D341Med (cell line): ENCODE measurements around the gene HOMER2.
"Not testable (repeated sequence)": the region's sequence is repeated elsewhere in the genome, so short reads cannot be mapped to it uniquely, and the experiment has no call there.

Experiments used
- DNase-seq: peaks from one replicate; pipeline ENCODE4 v3.0.0; 2012; ENCODE audit warnings: low spot score

Gene HOMER2

DNA sequence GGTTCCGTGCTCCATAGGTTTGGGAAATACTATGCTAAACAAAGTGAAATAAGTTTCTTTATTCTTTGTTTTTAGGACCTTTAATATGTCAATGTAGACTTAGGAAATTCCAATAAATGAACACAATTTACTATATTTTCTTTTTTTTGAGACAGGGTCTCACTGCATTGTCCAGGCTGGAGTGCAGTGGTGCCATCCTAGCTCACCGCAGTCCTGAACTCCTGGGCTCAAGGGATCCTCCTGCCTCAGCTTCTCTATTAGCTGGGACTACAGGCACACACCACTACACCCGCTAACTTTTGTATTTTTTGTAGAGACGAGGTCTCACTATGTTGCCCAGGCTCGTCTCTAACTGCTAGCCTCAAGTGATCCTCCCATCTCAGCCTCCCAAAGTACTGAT is 12.4 kb upstream of the HOMER2 start:
- DNase-seq = no peak

DNA sequence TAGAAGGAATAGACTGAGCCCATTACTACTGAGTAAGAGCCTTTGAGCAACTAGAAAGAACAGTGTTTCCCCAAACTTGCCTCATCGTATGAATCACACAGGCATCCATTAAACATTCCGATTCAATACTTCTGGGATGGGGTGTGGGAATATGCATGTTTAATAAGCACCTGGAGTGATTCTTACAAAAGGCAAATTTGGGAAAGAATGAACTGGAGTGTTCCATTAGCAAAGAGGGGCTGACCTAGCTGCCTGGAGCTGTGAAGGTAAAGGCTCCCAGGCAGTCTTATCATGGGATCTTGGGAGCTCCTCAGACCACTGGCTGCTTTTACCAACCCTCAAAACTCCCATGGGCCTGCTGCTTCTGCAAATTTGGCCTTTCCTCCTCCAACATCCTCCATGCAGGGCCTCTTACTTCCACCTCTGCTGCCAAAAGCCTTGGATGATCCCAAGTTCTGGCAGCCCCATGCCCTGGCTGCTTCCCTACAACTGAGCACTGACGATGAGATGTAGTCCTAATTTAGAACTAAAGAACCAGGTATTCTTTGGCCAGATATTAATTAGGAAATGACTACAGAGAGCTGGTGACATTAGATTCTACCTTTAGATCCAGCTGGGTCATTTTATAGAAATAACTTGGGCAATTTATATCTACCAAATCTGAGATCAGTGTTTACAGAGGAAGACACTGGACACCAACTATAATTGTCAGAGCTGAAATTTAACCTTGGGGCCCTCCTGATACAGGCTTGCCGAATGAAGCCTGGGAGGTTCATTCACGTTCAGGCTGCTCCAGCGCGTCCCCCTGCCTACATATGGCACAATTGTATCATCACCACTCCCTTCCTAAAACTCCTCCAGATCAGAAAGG is 11.2 kb upstream of the HOMER2 start:
- no peak for DNase-seq

DNA sequence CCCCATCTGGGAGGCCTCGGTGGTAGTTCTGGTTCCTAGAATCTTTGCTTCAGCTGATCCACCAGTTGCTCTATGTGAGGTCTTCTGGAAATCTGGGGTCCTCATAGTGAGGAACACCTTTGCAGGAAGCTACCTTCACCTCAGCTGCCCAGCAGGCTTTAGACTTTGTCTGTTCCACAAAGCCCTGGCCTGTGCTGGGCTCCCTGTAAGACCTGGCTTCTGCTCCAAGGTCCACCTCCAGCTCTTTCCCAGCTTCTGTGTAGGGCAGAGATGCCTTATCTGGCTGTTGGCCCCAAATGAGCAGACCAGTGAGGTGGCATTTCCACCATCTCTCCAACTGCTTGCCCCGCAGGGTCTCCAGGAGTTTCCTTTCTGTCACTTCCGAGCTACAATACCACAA is 8.2 kb upstream of the HOMER2 start:
- DNase-seq = no peak

DNA sequence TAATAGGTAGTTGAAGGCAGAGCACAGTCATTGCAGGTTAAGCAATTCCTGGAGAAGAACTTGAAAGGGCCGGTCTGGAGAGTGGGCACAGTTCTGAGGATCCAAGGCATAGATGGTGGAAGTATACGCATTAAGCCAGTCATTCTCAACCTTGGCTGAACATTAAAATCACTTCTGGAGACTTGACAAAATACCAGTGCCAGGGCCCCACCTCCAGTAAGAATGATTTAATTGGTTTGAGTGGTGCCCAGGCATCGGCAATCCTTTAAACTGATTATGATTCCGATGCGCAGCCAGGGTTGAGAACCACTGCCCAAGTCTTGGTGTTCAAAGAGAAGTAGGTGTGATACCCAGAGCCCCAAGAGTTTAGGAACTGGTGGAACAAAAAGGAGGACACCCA is 6.9 kb upstream of the HOMER2 start:
- DNase-seq = no peak

DNA sequence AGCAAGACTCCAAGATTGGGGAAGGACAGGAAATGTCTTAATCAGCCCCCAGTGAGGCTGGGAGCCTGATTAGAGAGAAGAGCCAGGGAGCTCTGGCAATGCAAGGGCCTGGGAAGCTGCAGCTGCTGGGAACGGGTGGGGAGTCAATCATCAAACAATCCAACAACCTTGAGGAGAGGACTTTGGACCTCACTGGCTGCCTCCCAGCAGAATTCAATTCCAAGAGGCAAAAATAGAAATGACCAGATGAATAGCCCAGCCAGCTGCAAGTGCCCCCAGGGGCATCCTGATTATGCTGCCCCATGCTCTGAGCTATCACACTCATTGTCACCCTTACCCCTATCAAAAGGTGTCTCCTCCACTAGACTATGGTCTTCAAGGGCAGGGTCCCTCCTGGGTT is 6.1 kb upstream of the HOMER2 start:
- no peak for DNase-seq

DNA sequence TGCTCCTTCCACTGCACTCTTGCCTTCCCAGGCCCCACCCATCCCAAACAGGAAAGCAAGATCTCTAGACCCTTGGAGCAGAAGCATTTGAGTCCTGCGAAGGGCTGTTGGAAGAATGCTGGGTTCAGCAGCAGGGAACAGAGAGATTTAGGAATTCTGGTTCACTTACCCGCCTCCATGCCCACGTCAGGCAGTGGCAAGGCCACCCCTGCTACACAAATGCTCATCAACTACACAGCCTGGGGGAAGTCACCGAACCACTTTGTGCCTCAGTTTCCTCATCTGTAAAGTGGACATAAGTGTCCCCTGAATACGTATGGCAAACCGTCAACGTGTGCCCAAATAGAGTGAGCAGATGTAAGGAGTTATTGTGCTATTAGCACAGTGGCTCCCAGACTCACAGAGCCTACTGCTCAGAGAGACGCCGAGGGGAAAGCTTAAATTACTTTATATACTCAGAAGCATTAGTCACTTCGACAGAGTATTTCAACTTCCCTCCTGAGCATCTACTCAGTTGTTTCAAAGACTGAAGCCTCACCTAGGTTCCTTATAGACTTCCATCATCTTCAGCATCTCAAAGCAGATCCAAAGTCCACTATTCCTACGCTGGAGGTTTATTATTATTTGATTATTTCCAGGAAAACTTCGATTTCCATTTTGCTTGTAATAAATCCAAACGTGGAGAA is 905 bp downstream of the HOMER2 start:
- no peak for DNase-seq

DNA sequence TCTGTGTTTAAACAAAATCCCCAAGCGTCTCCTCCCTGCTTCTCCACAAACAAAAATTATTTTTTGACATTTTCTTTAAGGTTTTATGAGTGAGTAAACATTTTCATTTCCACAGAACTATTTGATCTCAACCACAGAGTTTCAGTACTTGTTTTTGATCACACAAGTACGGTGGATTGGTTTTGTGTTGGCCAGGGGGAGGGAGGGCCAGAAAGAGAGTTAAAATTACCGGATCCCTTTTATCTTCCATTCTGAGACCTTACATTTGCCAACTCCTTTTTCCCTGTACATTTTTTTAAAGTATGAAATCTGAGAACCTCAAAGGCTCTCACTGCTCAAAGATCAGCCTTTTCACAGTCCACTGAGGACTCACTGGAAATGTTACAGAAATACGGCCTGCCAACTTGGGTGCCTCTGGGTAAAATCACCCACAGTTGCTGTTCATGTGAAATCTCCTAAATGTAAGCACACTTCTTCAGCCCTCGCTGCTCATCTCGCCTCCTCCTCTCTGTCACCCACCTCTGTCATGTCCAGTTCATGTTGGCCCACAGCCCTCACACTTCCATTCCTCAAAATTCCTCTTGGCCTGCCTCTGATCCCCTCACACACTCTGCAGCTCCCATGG is 1.7 kb downstream of the HOMER2 start:
- no peak for DNase-seq

DNA sequence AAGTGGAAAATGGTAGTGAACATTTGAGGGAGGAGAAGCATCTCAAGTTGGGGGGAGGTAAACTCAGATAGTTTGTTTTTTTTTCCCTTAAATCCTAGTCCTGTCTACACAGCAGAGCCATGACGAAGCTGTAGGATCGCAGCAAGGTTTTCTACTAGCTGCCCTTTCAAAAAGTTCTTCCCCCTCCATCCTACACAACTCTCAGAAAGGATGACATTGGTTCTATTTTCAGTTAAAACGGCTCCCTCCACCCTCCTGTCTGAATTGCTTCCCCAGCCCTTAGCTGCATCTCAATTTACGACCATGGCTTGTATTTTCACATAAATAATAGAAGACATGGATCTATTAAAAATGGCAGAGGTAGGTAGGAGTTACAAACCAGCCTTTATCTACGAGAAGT is 2.2 kb downstream of the HOMER2 start:
- DNase-seq = no peak

DNA sequence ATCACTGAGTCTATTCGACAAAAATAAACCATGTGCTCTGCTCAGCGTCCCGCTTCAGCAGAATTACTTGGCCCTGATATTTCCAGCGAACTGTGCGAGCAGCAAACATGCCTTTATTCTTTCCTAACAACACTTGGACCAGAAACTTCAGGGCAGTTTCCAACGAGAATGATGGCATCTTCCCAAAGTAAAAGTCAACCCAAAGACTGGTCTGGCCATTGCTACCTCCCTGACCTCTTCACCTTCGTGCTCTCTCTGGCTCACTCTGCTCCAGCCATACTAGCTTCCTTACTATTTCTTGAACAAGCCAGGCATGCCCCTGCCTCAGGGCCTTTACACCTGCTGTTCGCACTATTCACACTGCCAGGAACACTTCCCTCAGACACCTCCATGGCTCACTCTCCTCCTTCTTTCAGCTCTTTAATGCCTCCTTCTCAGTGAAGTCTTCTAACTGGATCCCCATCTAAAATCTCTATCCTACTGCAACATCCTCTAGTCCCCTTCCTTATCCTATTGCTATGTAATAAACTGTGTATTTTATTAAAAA is 6.3 kb downstream of the HOMER2 start:
- no peak for DNase-seq

DNA sequence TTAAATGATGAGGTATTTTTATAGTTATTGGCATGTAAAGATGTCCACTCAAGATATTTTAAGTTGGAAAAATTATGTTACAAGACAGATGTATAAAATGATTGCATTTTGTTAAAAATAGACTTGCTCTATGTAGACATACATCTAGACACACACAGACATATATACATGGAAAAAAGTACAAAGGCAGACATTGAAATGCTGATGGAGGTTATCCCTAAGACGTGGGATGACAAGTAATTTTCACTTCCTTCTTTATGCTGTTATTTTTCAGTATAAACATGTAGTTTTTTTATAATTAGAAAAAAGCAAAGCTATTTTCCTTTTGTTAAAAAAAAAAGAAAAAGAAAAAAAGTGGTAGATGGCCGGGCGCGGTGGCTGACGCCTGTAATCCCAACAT is 7.2 kb downstream of the HOMER2 start:
- DNase-seq = no peak

DNA sequence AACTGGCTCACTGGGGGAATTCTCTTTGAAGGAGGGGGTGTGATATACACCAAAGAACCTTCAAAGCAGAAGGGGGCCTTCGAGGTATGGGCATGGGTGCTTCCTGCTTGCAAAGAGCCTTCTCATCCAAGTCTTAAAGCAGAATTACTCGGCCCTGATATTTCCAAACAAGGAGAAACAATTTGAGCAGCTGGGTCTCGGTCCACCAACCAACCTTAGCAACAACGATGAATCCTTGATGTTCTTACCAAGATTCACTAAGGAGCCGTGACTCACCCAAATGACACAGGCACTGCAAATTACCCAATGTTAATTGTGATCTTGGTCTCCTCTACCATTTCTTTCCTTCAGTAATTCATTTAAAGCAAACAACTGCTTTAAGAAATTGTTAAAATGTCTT is 7.7 kb downstream of the HOMER2 start:
- no peak for DNase-seq

DNA sequence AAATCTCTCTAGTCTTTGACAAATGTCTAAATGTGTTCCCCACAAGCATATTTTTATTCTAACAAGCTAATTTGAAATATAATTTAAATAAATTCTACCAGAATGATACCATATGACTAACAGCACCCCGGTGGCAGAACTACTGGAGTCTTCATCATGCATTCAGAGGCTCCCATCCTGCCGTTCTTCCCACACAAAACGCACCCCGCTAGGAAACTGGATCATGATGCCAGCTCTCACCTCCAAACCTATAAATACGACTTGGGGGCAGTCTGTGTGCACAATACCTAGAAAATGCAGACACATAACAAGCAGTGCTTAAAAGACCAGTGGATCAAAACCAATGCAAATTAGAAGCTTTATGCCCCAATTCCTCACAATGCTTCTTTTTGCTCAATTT is 8.5 kb downstream of the HOMER2 start:
- no peak for DNase-seq

DNA sequence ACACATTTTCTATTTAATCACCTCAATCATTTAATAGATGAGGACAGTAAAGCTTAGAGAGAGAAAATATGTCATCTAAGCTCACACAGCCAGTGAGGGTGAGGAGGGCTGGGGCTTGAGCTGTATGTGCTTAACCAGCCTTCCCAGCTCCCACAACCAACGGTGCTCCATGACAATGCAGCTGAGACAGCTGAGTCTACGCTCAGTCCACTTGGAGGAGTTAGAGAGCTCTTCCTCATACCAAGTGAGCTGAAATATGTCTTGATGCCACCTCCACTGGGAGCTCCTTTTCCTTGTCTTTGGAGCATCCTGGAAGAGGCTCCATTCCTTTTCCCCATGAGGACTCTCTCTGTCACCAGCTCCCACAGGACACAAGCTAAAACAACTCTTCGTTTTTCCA is 9.3 kb downstream of the HOMER2 start:
- DNase-seq = no peak

DNA sequence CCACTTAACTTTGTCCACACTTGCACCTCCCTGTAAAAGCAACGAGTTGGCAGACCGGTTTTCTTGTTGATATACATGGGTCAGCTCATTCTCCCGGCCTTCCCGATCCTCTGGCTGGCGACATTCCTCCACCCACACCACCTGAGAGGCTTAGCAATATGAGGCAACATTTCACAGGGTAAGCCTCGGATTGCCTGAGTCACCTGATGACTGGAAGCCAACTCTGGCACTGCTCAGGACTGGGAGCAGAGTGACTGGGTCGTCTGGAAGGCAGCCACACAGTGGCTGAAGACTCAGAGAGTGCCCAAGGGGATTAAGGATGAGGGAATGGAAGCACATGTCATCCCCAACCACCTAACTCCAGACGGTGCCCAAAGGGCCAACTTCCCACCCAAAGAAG is 9.8 kb downstream of the HOMER2 start:
- no peak for DNase-seq

DNA sequence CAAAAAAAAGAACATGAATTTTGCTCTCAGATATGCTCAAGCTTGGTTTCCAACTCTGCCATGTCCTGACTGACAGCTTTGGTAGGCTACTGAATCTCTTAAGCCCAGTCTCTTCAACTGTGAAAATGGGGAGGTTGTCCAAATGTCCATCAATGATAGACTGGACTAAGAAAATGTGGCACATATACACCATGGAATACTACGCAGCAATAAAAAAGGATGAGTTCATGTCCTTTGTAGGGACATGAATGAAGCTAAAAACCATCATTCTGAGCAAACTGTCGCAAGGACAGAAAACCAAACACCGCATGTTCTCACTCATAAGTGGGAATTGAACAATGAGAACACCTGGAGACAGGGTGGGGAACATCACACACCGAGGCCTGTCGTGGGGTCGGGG is 12.8 kb downstream of the HOMER2 start:
- not testable (repeated sequence) for DNase-seq

DNA sequence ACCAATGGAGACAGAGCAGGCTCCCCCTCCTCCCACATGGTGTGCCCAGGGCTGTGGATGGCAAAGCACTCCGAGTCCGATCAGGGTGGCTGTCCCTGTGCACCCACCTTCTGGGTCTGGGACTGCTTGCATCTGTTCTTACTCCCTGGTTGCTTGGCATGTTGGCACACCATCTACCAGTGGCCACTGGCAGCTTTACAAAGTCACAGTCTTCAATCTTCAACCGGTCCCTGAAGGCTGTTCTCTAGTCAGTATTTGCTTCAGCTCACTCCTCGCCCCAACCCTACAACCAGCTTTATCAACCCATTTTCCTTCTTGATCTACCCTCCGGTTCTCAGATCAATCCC is 14.8 kb downstream of the HOMER2 start:
- DNase-seq = no peak

DNA sequence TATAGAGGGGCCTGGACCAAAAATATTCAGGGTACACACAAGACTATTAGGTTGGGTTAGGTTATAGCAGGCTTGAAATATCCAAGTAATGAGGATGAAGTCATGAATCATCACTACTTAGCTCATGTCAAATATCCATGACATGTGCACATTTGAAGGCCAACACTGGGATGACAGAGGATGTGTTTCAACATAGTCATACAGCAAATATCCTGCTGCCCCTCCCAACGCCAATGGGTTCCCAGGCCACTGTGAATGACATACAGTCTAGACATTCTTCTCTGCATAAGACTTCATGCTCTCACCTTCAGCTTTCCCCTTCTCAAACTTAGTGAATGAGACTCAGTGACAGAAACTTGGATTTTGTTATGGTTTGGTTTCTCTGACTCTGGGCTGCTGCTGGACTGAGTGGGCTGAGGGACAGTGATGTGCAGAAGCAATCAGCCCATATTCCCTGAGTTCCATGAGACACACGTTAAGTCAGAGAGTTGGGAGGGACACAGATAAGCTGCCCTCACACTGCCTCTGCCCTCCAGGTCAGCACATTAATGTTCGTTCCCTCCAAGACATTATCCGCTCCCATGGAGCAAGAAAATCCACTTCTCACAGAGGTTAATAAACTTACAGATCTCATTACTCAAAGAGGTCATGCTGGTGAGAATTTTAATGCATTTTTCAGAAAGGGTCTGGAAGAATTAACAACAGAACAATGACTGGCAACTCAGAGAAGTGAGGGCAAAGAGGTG is 15.4 kb downstream of the HOMER2 start:
- DNase-seq = no peak

DNA sequence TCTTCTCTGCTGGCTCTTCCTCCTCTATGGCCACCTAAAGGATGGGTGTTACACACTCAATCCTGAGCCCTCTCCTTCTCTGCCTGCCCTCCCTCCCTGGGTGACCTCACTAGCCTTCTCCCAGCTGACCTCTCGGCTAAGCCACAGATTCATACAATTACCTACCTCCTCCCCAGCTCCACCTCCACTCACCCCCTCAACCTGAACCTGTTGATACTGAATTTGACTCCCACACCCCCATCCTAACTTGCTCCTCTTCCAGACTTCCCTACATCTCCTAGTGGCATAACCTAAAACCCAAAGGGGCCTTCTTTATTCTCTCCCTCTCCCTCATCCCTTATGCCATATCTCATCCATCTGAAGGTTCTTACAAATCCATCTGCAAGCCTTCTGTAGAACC is 17.1 kb downstream of the HOMER2 start:
- DNase-seq = no peak

DNA sequence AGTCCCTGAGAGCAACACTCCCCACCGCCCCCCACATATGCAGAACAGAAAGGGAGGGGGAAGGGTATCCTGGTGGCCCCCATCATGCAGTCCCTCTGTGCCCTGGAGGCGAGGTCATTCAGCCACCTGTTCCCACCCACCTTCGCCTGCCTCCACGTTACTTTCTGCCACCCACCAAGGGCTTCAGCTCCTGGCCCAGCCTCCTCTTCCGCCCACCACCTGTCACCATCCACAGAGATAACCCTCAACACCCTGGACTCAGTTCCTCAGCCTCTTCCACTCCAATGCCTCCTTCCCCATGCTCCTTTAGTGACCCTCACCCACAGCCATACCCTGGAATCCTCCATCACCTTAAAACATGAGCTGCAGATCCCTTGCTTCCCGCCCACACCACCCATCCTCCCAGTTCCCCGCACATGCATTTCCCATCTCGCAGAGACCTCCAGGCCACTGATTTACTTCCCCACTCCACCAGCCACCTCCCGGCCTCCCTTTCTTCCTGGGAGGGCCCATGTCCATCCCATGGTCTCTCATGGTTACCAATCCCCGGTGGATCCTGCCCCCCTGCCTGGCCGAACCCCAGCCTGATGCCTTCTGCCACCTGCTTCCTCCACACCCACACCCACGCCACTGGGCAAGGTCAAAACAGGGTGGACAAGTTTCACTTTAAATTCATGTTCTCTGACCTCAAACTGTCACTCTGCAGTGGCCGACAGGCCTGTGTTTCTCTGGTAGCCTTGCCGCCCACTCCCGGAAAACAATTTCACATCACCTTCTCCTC is 18.2 kb downstream of the HOMER2 start:
- no peak for DNase-seq

DNA sequence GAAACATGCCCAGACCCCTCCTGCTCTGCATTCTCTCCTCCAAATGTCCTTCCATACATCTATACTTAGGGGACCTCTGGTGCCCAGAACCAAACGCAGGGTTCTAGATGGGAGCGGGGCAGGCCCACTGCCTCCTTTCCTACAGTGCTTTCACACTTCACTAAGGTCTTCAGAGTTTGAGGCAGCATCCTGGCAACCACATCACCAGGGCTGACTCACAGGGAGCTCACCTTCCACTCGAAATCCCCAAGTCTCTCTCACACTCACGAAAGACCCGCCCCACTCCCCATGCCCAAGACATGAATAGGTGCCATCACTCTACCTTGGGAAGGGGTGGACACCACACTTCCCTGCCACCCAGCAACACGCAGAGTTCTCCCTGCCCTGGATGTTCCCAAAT is 18.9 kb downstream of the HOMER2 start:
- DNase-seq = no peak

DNA sequence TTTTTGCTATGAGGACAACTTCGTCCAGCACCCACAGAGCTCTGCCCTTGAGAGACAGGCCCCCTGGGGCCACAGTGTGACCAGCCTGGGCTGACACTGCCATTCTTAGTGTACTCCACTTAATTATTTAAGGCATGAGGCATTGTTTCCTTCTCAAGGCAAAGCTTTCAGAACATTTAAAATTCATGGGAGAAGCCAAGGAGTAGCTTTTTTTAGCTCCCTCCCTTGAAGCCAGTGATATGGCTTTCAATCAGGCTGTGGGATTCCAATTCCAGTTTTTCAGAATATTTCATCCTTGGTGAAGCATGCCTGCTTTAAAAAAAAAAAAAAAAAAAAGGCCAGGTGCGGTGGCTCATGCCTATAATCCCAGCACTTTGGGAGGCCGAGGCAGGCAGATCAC is 21.3 kb downstream of the HOMER2 start:
- no peak for DNase-seq

DNA sequence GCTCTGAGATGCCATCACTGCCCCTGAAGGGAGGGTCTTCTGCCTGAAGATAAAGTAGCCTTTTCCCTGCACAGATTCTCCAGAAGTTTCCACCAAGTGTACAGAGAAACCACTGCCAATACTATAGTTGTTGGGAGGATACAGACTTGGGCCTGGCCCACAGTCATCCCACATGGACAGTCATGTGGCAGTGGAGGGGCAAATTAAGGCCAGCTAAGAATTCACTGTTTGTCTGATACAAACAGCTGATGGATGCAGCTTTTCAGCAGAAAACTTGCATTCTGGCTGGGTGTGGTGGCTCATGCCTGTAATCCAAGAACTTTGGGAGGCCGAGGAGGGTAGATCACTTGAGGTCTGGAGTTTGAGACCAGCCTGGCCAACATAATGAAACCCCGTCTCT is 22.1 kb downstream of the HOMER2 start:
- DNase-seq = no peak
